Anterior cingulate cortex (tissue), 58 donors: ENCODE measurements around the gene WNT6.

ENCODE experiments used
- DNase-seq, 58 donors: peaks; one replicate each; lab custom pipeline; 2025; lab: John Stamatoyannopoulos, UW

Gene WNT6

GRCh38 chr2:218889937-218890336 lies 30.3 kb downstream of the WNT6 start:
- DNase-seq = no peak

DNA sequence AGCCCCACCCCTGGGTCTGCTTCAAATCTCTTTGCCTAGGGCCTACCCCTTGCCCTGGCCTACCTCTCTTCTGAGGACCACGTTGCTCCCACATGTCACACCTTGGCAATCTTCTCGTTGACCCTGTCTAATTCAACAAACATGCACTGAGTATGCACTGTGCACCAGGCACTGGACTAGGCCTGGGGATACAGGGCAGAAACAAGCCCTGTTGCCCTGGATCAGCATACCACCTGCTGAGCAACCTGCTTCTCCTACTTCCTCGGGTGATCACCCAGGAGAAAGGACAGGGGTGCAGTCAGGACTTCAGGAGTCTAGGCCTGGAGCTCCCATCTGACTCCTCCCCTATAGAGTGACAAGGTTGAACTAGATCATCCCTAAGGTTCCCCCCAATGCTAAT lies 30.8 kb downstream of the WNT6 start:
- DNase-seq = no peak

GRCh38 chr2:218891275-218892135 lies 31.9 kb downstream of the WNT6 start:
- DNase-seq = no peak

GRCh38 chr2:218892693-218893348 lies 33.2 kb downstream of the WNT6 start:
- DNase-seq = peak in 45 of 58 donors; percentile 15 to 74 (median 43)

DNA sequence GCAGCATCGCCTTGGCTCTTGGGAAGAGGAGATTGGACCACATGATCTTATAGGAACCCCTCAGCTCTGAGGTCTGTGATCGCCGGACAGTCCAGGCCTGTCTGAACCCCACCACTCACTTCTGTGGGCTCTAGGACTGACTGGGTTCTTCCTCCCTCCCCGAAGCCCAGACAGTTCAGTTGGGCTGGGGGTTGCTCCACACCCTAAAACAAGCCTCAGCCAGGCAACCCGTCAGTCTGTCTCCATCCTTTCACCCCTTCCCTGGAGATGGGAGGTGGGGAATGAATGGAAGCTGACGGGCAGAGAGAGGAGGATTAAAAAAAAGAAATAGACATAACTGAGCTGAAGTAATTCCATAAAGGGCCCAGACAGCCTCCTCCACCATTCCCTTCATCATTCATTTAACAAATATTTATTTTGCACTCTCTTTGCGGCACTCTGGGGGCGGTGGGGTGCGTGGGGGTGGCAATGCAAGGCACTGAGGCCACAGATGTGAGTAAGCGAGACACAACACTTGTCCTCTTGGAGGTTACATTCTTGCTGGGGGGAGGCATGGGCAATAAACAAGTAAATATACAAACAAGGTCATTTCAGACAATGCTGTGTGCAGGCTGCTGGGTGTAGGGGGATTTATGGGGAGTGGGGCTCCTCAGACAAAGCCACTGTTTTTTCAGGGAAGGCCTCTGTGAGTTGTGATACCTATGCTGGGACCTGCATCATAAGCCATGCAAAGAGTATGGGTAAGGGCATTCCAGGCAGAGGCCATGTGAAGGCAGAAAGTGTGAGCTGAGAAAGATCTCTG lies 33.9 kb downstream of the WNT6 start:
- no peak for DNase-seq

- no peak for DNase-seq
Measured at GRCh38 chr2:218894151-218894879, 34.7 kb downstream of the WNT6 start.

DNA sequence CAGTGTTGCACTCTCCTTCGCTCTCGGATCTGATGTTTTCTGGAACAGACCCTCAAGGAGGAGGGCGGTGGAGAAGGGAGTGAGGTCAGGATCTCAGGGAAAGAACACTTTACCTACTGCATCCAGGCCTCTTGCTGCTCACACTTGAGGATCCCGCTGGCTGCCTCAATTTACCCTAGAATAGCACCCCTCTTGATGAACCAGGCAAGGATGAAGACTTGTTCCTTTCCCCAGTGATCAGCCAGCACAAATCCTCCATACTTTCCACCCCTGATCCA lies 35.2 kb downstream of the WNT6 start:
- no peak for DNase-seq

DNA sequence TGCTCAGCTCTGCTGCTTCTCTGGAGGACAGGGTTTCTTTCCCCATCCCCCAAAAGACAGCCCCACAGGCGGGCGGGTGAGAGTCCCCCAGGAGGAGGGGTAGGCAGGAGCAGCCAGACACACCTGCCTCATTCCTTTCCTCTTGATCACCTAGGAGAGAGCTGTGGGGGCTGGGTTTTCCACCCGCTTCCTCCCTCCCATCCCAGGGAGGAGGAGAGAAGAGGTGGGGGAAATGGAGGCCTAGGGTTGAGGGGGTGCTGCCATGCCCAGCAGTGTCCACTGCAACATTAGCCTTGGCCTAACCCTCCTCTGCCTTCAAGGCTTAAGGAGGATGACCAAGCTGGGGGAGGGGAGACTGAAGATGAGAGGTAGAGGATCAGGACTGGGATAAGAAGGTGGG lies 35.7 kb downstream of the WNT6 start:
- no peak for DNase-seq

DNA sequence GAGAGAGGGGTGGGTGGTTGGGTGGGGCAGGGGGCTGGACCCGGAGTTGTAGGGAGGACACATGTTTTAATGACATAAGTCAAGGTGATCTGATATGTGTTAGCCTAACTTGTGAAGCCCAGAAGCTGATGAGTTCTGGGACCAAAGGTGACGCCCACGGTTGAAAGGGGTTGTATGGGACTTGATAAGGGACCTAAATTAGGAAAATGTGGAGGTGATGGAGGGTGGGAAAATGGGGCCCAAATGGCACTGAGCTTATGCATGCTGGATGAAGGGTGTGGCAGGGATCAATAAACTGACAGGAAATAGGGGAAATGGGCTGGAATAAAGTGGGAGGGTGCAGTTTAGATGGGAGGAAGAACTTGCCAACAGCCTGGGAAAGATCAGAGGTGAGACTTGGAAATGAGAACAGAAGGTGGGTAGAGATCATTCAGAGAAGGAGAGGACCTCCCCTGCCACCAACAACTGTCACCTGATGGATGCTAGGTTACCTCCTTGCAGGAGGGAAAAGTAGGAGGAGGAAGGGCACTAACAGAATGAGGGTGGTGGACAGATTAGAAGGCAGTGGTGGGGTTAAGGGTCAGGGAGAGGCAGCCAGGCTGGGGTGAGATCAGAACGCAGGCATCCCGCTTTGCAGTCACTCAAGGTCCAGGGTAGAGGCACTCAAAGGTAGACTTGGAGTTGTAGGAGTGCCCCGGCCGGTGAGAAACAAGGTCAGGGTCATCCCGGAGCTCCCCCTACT lies 36.3 kb downstream of the WNT6 start:
- no peak for DNase-seq

- DNase-seq = peak in 3 of 58 donors; percentile 24 to 64 (median 30)
Measured at GRCh38 chr2:218896501-218897393, 37.1 kb downstream of the WNT6 start.

GRCh38 chr2:218897394-218898108 lies 37.9 kb downstream of the WNT6 start:
- no peak for DNase-seq

DNA sequence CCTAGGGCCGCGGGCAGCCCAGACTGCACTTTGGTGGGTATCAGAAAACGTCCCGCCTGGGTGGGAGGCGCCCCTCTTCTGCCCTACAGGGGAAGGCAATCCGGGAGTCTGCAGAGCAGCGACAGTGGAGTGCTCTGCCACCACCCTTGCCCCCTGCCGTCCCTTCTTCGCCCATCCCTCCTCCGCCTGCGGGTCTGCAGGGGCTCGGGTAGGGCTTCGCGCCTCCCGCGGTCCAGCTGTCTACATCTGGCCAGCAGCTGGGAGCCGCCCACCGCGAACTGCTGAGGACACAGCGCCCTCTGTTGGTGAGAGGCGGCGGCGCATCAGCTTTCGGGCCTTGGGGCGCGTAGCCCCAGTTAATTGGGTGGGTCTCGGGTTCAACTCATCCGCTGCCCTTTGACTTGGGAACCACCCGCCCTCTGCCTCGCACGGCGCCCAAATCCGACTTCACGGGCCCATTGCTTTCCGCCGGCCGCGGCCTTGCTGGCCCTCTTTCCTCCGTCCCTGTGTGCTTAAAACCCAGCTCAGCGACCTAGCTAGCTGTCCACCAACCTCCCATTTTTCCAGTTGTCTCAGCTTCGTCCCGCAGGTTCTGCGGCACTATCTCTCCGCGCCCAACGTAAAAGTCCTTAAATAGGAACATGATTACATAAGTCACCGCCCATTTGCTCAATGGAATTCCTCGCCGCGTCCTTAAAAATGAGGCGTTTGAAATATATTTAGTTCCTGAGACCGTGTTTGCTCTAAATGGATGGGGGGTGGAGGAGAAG lies 38.7 kb downstream of the WNT6 start:
- peak in 37 of 58 donors; percentile 7 to 66 (median 32) for DNase-seq

DNA sequence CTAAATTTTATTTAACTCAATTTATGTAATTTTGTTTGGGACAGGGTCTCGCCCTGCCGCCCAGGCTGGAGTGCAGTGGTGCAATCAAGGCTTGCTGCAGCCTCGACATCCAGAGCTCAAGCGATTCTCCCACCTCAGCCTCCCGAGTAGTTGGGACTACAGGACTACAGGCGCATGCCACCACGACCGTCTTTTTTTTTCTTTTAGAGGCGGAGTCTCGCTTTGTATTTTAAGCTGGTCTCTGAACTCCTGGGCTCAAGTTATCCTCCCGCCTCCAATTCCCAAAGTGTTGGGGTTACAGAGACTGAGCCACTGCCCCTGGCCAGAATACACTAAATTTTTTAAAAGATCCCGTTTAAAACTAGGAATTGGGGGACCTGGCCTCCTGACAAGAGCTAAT lies 39.5 kb downstream of the WNT6 start:
- DNase-seq = no peak

DNA sequence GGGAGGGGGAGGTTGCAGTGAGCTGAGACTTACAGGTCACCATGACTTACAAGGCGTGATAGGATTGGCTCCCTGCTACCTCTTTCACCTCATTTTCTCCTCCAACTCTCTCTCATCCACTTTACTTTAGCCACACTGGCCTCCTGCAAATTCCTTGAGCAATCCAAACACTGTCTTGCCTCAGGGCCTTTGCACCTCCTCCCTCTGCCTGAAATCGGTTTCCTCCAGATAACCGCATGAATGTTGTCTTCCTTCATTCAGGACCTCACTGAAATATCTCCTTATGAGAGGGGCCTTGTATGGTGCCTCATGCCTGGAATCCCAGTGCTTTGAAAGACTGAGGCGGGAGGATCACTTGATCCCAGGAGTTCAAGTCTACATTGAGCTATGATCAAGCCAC lies 42.8 kb downstream of the WNT6 start:
- DNase-seq = no peak

DNA sequence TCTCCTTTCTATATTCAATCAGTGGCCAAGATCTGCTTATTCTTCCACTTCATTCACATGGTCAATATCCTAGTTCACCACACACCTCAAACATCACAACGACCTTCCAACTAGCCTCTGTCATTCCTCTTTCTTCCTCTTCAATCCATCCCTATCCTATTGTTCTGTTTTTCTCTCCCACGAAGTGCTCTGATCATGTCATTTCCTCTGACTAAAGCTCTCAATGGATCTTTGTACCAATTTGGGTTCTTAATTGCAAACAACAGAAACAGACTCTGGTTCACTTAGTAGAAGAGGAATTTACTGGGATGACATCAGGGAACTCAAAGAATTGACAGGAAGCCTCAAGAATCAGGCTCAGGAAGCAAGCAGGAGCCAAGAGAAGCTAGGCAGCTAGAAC lies 44.6 kb downstream of the WNT6 start:
- DNase-seq = no peak

- peak in 54 of 58 donors; percentile 19 to 88 (median 62) for DNase-seq
Measured at GRCh38 chr2:218908721-218909619, 49.4 kb downstream of the WNT6 start.
